Adipocyte (in vitro differentiated cells): Measurements from ENCODE around the gene TMEM123.

ENCODE experiments used
- DNase-seq: peaks from one replicate; pipeline ENCODE4 v3.0.0-alpha.2; 2015; ENCODE audit warnings: low read depth
- H3K27me3 ChIP-seq: replicated peaks from 2 replicates; pipeline ENCODE4 v1.7.0; 2013; ENCODE audit warnings: mild to moderate bottlenecking, low read length, moderate library complexity; ENCODE audit not compliant: control insufficient read depth, insufficient read depth
- H3K36me3 ChIP-seq: 2 replicates; pipeline ENCODE4 v1.7.0; 2013; ENCODE audit warnings: low read length, mild to moderate bottlenecking, moderate library complexity; ENCODE audit not compliant: control insufficient read depth, insufficient read depth, severe bottlenecking
- H3K4me1 ChIP-seq: 2 replicates; pipeline ENCODE4 v1.7.0; 2013; ENCODE audit warnings: mild to moderate bottlenecking, low read length, moderate library complexity; ENCODE audit not compliant: control insufficient read depth, insufficient read depth
- H3K4me3 ChIP-seq: 2 replicates; pipeline ENCODE4 v1.7.0; 2013; ENCODE audit warnings: mild to moderate bottlenecking, low read length, moderate library complexity
- H3K9ac ChIP-seq: 2 replicates; pipeline ENCODE4 v1.7.0; 2013; ENCODE audit warnings: mild to moderate bottlenecking, low read length, moderate library complexity
- H3K9me3 ChIP-seq: 2 replicates; pipeline ENCODE4 v1.7.0; 2013; ENCODE audit warnings: mild to moderate bottlenecking, low read length, moderate library complexity; ENCODE audit not compliant: control insufficient read depth

The TMEM123 gene

GRCh38 chr11:102471474-102471873 is 18.9 kb upstream of the TMEM123 start:
- no peaks in the 10 kb centered on the region for H3K27me3 ChIP-seq
- H3K36me3 ChIP-seq = no peaks in the 10 kb centered on the region
- no peaks in the 10 kb centered on the region for H3K9me3 ChIP-seq
- H3K4me3 ChIP-seq = no peak overlapping the region
- peaks cover 19% of the 10 kb centered on the region for H3K4me1 ChIP-seq
- no peak overlapping the region for H3K9ac ChIP-seq
- DNase-seq = no peak

- H3K27me3 ChIP-seq = no peaks in the 10 kb centered on the region
- no peaks in the 10 kb centered on the region for H3K9me3 ChIP-seq
- no peak for DNase-seq
- H3K4me1 ChIP-seq = peaks cover 11% of the 10 kb centered on the region
- no peak overlapping the region for H3K9ac ChIP-seq
- no peaks in the 10 kb centered on the region for H3K36me3 ChIP-seq
- H3K4me3 ChIP-seq = no peak overlapping the region
Measured at GRCh38 chr11:102470251-102470650, 17.7 kb upstream of the TMEM123 start.

GRCh38 chr11:102469196-102469821 is 16.7 kb upstream of the TMEM123 start:
- Histone ChIP-seq H3K4me1 (peaks cover 11% of the 10 kb centered on the region), H3K9me3 (no peaks in the 10 kb centered on the region), H3K27me3 (no peaks in the 10 kb centered on the region), H3K4me3 (peak overlapping the region; percentile 35), H3K36me3 (no peaks in the 10 kb centered on the region), H3K9ac (no peak overlapping the region)
- DNase-seq = peak; percentile 64

GRCh38 chr11:102468616-102469195 is 16.1 kb upstream of the TMEM123 start:
- Histone ChIP-seq H3K9ac (no peak overlapping the region), H3K4me3 (peak overlapping the region; percentile 35), H3K27me3 (no peaks in the 10 kb centered on the region), H3K36me3 (no peaks in the 10 kb centered on the region), H3K9me3 (no peaks in the 10 kb centered on the region), H3K4me1 (peaks cover 11% of the 10 kb centered on the region)
- no peak for DNase-seq

GRCh38 chr11:102467853-102468580 is 15.5 kb upstream of the TMEM123 start:
- Histone ChIP-seq H3K4me3 (no peak overlapping the region), H3K27me3 (no peaks in the 10 kb centered on the region), H3K4me1 (peaks cover 11% of the 10 kb centered on the region), H3K9me3 (no peaks in the 10 kb centered on the region), H3K36me3 (no peaks in the 10 kb centered on the region), H3K9ac (no peak overlapping the region)
- DNase-seq = no peak

- H3K9ac ChIP-seq = no peak overlapping the region
- no peaks in the 10 kb centered on the region for H3K27me3 ChIP-seq
Measured at GRCh38 chr11:102467080-102467708, 14.6 kb upstream of the TMEM123 start.

GRCh38 chr11:102465696-102466095 is 13.1 kb upstream of the TMEM123 start:
- no peaks in the 10 kb centered on the region for H3K9me3 ChIP-seq
- no peaks in the 10 kb centered on the region for H3K36me3 ChIP-seq
- no peak overlapping the region for H3K4me3 ChIP-seq
- H3K4me1 ChIP-seq = peaks cover 11% of the 10 kb centered on the region
- no peaks in the 10 kb centered on the region for H3K27me3 ChIP-seq
- DNase-seq = no peak
- H3K9ac ChIP-seq = no peak overlapping the region

More at GRCh38 chr11:102467080-102467708, 14.6 kb upstream of the TMEM123 start:
- H3K4me1 ChIP-seq = peaks cover 11% of the 10 kb centered on the region
- no peaks in the 10 kb centered on the region for H3K36me3 ChIP-seq
- no peak overlapping the region for H3K4me3 ChIP-seq
- DNase-seq = no peak
- H3K9me3 ChIP-seq = no peaks in the 10 kb centered on the region

- Histone ChIP-seq H3K27me3 (no peaks in the 10 kb centered on the region), H3K4me3 (no peak overlapping the region), H3K9ac (no peak overlapping the region), H3K9me3 (no peaks in the 10 kb centered on the region), H3K36me3 (no peaks in the 10 kb centered on the region), H3K4me1 (peaks cover 11% of the 10 kb centered on the region)
- DNase-seq = no peak
Measured at GRCh38 chr11:102464859-102465500, 12.4 kb upstream of the TMEM123 start.

GRCh38 chr11:102464037-102464436 is 11.5 kb upstream of the TMEM123 start:
- Histone ChIP-seq H3K9ac (no peak overlapping the region), H3K4me1 (peaks cover 5% of the 10 kb centered on the region), H3K9me3 (no peaks in the 10 kb centered on the region), H3K36me3 (no peaks in the 10 kb centered on the region), H3K4me3 (no peak overlapping the region), H3K27me3 (no peaks in the 10 kb centered on the region)
- DNase-seq = no peak

GRCh38 chr11:102462610-102463009 is 10.0 kb upstream of the TMEM123 start:
- no peaks in the 10 kb centered on the region for H3K4me1 ChIP-seq
- no peaks in the 10 kb centered on the region for H3K27me3 ChIP-seq
- H3K4me3 ChIP-seq = no peak overlapping the region
- no peak overlapping the region for H3K9ac ChIP-seq
- H3K9me3 ChIP-seq = no peaks in the 10 kb centered on the region
- DNase-seq = no peak
- no peaks in the 10 kb centered on the region for H3K36me3 ChIP-seq

- H3K4me1 ChIP-seq = peaks cover 8% of the 10 kb centered on the region
- H3K9ac ChIP-seq = no peak overlapping the region
- no peaks in the 10 kb centered on the region for H3K36me3 ChIP-seq
- no peak overlapping the region for H3K4me3 ChIP-seq
- no peaks in the 10 kb centered on the region for H3K9me3 ChIP-seq
- DNase-seq = no peak
- no peaks in the 10 kb centered on the region for H3K27me3 ChIP-seq
Measured at GRCh38 chr11:102459393-102459792, 6.8 kb upstream of the TMEM123 start.
